T1000 (cell line): ENCODE results near the gene CD180.

ENCODE experiments used
- DNase-seq: peaks from one replicate; lab custom pipeline; 2025; ENCODE audit warnings: mixed read lengths; lab: John Stamatoyannopoulos, UW

Gene CD180

GRCh38 chr5:67160985-67161384 lies 35.6 kb downstream of the CD180 start:
- DNase-seq: no peak

DNA sequence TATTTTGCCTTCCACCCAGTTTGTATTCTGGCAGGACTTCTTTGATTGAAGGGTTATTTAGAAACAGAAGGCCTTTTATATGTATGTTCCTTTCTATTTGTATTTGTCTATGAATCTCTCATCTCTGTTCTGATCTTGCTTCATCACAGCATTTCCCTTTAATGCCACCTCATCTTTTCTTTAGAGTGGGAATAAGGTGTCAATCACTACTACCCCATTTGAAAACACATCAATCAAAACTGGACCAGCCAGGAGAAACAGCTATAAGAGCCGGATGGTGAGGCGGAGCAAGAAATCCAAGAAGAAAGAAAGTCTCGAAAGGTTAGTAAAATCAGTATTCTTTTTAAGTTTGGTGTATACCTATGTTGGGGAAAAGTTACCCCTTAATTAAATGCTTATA lies 36.3 kb downstream of the CD180 start:
- DNase-seq: no peak

DNA sequence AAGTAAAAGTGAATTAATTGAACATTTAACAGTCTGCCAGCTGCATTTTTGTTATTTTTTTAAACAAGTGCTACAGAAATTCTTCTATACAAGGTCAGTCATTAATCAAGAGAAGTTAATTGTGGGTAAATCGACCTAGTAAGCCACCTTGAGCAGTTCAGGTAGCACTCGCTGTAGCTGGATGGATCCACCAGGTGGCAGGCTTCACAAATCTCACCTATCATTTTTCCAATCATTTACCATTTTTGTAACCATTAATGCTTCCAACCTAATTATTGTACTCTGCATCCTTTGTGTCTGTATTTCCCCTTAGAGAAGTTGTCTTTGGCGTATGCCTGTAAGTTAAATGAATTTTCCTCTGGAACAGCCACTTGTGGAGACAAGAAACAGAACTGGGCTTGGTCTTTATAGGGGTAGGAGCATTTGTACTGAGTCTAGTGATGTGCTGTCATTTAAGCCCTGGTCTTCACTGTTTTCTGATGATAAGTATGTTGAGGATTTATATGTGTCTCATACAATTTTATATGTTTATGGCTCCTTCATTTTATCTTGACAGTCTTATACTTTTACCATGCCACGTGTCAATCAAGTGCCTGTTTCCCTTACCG lies 39.5 kb downstream of the CD180 start:
- no peak for DNase-seq

DNA sequence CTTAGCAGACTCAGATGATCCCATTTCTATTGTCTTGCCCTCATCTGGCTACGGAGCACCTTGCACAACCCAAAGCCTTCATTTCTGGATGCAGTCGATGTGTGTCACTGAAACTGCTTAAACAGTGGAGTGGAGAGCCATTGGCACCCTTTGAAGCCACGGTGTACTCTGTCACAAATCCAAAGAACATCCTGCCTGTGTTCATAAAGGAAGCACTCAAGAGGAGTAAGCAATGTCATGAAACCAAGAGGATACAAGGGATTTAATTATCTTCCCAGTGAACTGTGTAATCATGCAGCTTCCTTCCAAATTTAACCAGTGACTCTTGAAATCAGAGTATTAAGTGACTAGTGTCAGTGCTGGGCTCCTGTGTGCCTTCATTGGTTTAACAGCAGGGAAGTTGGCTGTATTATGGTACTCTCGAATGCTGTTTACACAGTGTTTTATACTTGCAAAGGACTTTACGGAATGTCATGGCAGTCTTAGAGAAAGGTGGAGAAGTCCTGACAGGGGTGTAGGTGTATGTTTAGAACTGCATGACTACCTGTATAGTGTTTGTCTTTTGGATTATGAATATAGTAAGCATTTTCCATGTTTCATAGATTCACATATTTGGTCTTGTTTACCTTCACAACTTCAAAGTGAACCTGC lies 41.9 kb downstream of the CD180 start:
- no peak for DNase-seq

- no peak for DNase-seq
Measured at GRCh38 chr5:67153292-67153691, 43.3 kb downstream of the CD180 start.

GRCh38 chr5:67152400-67152799 lies 44.2 kb downstream of the CD180 start:
- no peak for DNase-seq

- DNase-seq: no peak
Measured at GRCh38 chr5:67149951-67150523, 46.6 kb downstream of the CD180 start.

- no peak for DNase-seq
Measured at GRCh38 chr5:67149057-67149950, 47.3 kb downstream of the CD180 start.

- no peak for DNase-seq
Measured at GRCh38 chr5:67147760-67148159, 48.8 kb downstream of the CD180 start.

GRCh38 chr5:67146981-67147380 lies 49.6 kb downstream of the CD180 start:
- no peak for DNase-seq

DNA sequence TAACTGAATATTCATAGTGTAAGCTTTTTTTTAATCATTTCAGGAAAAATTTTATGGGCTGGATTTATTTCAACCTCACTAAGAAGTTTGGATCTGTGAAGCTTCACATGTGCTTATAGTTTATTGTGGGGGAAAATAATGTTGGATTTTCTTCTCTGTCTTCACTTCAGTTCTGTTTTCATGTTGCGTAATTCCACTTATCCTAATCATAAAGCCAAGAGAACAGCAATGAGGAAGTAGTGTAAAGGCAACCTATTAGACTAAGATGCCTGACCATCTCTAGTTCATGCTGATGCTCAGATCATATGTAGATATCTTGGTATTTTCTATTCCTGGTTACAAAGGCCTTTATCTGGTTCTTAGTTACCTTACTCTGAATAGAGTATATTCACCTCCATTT lies 50.0 kb downstream of the CD180 start:
- no peak for DNase-seq

DNA sequence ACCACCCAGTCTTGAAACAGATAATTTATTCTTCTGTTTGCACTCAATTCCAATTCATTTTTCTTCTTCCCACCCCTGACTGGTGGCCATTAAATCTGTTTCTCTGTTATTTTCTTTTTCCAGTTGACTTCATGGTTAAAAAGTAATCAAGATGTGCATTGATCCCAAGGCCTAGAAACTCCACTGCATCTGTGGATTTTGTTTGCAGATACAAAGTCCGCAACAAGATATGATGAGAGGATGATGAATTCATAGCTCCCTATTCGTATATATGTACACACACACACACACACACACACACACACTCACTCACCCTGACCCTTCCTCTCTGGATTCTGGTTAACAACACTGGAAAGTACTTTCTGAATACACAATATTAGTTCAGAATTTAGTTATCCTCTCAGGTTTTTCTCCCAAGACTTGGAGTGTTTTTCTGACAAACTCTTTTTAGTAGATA lies 52.4 kb downstream of the CD180 start:
- no peak for DNase-seq

DNA sequence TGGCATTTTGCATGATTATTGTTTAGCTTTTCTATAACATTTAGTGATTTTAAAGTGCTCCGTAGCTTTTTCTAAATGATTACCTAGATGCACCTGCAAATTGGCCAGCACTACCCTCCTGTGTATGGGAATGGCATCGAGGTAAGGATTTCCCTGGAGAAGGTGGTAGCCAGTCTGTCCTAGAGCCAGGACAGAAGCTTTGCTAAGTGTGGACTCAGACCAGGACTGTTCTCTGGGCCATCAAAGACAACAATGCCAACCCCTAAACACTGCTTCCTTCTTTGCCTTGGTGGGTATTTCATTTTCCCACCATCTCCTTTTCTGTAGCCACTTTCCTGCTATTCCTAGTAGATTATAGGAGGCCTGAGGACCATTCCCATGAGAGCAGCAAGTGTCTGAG lies 53.0 kb downstream of the CD180 start:
- DNase-seq: no peak

GRCh38 chr5:67142816-67143215 lies 53.8 kb downstream of the CD180 start:
- no peak for DNase-seq

DNA sequence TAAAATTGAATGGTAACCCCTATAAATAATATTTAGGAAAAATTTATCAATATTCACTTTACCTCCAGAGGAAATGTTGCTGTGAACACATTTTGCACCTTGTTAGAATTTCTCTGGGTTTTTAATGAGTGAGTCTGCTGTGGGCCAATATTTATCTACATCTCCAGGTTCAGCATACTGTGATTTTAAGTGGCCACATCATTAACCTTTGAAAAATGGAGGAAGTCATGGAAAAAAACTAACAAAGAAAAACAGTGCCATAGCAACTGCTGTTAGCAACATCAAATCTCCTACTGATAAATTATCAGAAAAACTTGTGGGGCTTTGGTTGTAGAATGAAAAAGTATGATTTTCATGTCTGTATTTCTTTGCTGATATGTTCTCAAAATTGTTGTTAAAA lies 55.0 kb downstream of the CD180 start:
- DNase-seq: no peak

DNA sequence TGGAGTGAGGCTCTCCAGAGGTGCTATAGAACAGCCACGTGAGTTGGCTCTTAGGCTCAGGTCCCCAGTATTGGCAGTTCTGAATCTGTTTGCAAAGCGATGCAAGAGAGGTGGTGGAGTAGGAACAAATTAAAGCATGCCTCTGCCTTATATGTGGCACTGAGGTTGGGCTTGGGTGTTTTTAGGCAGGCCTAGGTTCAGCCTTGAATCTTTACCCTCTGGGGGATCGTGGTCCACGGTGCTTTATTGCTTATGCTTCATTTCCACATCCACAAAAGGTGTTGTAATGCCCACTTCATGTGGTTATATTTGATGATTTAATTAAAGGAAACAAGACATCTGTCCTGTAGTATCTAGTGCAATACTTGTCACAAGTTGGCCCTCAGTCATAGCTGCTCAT lies 56.2 kb downstream of the CD180 start:
- no peak for DNase-seq

DNA sequence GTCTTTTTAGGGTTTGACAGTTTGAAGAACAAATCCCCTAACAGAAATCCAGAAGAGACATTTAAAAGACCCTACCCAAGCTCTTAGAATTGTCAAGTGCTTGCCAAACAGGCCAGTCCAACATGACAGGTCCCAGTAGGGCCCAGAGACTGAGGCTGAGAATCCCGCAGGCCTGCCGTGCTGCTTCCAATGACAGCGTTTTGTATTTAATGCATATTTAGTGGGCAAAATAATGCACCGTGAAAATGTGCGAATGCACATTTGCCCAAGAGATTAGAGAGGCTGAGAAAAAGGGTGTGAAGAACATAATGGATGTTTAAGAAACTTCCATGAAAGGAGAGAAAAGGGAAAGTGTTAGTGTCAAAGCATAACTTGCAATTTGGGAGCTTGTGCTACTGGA lies 57.6 kb downstream of the CD180 start:
- no peak for DNase-seq

DNA sequence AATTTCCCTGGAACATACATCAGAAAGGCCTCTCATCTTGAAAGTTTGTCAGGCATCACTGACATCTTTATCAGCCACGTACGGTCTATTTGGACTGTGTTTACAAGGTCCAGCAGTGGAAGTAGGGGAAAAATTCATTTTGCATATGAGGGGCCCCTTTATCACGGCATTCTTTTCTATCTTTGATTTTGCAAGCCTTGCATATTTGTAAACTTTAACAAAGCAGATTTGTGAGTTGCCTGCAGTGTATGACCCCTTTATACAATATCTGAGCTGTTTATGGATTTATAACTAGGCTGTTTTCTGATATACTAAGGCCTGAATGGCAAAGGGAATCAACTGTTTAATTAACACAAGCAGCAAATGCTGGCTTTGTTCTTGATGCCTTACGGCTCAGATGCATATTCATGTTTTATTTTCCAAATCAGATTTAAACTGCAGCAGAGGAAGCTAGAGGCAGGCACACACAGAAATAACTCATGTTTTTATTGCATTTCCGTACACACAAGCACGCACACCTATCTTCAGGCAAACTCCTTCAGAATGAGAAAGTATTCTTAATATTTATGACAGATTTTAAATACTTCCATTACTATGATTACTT lies 61.1 kb downstream of the CD180 start:
- no peak for DNase-seq

DNA sequence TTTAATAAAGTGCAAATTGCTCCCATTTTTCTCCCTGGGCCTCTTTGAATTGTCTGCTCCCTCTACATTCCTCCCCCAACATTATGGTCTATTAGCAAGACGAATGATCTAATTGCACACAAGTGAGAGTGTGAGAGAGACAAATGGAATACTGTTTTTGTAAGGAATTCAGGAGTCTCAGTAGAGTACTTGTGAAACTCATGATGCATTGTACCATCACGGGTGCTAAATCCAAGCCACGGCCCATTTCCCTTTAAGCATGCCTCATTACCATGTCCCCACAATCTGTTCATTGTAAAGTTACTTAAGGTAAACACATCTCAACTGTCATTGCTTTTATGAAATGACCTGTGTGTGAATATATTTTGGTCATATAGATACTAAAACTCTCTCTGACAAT lies 62.8 kb downstream of the CD180 start:
- DNase-seq: no peak

- DNase-seq: no peak
Measured at GRCh38 chr5:67133217-67133616, 63.4 kb downstream of the CD180 start.

DNA sequence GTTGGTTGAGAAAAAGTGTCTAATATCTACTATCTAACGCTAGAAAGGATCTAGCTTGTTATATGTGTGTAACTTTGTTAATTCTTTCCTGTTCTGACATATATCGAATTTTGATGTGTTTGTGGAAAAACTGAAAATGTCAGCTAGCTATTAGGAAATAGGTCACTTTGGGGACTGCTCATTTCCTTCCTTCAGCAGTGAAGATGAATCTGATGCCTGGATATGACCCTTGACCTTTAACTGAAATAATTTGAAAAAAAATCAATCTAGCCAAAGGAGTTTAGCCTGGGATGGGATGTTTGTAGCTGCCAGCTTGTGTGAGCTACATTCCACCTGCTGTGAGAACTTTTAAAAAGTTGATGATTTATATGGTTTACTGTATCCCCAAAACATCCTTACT lies 66.8 kb downstream of the CD180 start:
- no peak for DNase-seq
